Activated T-helper 1 cell treated with Interleukin-2 at 50 U/mL for 16 hours (primary cell): Measurements from ENCODE around the gene AMZ1.
"Not testable (repeated sequence)": the region's sequence is repeated elsewhere in the genome, so short reads cannot be mapped to it uniquely, and the experiment has no call there.

Source experiments
- DNase-seq: peaks from one replicate; pipeline ENCODE4 v3.0.0-alpha.2; 2020; ENCODE audit warnings: low read depth

The AMZ1 gene

DNA sequence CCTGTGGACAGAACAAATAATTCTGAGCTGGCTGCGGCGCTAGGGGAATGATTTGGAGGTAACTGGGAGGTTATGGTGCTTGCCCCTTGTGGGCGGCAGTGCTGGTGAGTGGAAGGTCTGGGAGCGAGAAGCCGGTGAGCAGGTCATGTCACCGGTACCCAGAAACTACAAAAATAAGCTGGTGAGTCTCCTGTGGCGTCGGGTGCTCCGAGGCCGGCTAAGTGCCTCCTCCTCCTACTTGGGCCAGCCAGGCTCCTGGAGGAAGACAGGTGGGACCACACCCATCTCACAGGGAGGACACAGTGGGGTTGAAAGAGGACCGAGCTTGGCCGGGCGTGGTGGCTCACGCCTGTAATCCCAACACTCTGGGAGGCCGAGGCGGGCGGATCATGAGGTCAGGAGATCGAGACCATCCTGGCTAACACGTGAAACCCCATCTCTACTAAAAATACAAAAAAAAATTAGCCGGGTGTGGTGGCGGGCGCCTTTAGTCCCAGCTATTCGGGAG, 4.0 kb downstream of the AMZ1 start:
- DNase-seq = not testable (repeated sequence)

DNA sequence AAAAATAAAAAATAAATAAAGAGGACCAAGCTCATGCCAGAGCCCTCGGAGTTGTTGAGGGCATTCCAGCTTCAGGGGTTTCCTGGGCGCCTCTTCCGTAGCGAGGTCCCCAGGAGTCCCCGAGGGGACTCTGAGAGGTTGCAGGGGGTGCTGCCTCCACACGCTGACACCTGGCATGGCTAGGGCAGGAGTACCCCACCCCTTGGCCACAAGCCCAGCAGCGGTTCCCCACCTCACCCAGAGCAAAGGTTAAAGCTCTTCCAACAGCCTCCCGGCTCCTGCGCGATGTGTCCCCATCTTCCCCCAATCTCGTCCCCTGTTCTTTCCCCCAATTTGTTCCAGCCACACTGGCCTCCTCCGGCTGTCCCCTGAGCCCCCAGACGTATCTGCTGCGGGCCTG, 4.5 kb downstream of the AMZ1 start:
- no peak for DNase-seq

DNA sequence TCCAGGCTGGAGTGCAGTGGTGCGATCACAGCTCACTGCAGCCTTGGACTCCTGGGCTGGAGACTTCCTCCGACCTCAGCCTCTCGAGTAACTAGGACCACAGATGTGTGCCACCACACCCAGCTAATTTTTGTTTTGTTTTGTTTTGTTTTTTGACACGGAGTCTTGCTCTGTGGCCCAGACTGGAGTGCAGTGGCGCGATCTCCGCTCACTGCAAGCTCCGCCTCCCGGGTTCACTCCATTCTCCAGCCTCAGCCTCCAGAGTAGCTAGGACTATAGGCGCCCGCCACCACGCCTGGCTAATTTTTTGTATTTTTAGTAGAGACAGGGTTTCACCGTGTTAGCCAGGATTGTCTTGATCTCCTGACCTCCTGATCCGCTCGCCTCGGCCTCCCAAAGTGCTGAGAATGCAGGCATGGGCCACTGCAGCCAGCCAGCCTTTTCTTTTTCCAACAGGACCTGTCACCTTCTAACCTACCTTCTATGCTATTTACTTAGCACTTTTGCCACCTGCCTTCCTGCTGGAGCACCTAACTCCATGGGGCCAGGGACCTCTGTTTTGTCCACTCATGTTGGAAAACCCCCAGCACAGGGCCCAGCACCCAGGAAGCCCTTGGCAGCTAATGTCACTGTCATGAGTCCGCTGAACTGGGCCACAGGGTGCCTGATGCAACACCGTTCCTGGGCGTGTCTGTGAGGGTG, 5.6 kb downstream of the AMZ1 start:
- DNase-seq = not testable (repeated sequence)

DNA sequence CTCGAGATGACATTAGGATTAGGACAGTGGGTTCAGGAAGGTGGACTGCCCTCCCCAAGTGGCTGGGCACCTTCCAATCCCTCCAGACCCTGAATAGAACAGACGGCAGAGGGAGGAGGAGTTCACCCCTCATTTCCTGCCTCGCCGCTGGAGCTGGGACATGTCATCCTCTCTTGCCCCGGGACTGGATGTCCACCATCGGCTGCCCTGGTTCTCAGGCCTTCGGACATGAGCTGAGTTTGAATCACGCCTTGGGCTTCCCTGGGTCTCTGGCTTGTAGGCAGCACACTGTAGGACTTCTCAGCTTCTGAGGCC, 6.1 kb downstream of the AMZ1 start:
- DNase-seq = not testable (repeated sequence)

DNA sequence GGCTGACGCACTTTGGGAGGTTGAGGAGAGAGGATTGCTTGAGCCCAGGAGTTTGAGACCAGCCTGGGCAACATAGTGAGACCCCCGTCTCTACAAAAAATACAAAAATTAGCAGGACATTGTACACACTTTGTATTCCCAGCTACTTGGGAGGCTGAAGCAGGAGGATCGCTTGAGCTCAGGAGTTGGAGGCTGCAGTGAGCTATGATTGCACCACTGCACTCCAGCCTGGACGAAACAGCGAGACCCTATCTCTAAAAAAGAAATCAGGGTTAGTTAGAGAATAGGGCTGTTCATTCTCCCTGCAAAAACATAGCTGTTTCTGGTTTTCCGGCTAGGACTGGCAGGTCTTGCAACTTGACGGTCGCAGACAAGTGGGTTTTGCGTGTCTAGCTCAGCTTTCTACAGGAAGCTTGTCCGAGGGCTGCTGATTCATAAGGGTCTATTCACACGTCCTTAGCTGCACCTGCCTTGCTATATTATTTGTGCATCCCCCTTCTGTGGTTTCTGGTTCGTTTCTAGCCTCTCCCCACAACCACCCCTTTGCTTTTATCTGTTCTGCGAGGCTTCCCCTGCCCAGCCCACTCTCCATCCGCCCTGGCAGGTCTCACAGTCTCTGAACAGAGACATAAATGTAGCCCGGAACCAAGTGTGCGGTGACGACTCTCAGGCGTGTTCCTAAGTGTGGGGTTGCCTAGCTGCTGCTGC, 10.7 kb downstream of the AMZ1 start:
- peak; percentile 61 for DNase-seq

DNA sequence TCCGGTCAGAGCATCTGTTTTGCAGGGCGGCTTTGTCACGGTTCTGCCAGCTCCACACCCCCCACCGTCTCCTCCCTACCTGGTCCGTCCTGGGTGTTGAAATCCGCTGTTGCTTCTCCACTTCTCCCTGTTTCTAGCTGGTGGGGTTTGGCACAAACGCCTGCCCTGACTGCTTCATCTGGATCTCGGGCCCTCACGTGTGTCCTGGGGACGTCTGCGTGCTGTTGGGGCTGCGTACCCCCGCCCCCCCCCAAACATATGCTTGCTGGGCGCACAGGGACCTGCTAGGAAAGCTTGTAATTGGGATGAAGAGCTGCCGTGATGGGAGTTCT, 11.3 kb downstream of the AMZ1 start:
- DNase-seq = no peak

DNA sequence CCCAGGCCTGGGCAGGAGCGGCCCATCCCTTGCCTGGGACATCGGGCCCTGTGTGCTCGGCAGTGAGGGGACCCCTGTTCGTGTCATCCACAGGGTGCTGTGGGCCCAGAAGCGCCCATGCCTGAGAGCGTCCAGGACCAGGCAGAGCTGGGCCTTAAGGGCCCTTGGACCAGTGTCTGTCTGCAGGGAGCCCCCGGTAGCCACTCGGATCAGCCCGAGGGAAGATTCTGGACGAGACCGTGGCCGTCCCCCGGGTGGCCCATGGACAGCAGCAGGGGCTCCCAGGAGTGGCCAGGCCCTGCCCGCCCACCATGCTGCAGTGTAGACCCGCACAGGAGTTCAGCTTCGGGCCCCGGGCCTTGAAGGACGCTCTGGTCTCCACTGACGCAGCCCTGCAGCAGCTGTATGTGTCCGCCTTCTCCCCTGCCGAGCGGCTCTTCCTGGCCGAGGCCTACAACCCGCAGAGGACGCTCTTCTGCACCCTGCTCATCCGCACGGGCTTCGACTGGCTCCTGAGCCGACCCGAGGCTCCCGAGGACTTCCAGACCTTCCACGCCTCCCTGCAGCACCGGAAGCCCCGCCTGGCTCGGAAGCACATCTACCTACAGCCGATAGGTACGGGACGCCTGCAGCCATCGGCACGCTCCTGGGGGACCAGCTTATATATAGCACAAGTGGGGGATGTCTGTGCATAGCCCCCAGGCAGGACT, 12.3 kb downstream of the AMZ1 start:
- DNase-seq = no peak

DNA sequence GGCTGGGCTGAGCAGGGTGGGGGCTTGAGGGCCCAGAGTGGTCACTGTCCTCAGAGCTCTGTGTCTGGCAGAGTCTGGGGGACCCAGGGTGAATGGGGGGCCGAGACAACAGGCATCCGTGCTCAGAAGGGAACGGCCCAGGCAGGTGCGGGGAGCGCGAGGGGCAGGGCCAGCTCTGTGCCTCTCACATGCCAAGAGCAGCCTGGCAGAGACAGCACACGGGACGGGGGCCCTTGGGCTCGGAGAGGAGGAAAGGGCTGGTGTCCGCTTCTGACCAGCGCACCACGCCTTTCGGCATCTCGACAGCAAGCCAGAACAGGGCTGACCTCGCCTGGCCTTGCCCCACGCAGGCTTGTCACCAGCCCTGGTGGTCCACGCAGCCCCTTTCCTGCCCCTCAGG, 13.4 kb downstream of the AMZ1 start:
- DNase-seq = no peak

DNA sequence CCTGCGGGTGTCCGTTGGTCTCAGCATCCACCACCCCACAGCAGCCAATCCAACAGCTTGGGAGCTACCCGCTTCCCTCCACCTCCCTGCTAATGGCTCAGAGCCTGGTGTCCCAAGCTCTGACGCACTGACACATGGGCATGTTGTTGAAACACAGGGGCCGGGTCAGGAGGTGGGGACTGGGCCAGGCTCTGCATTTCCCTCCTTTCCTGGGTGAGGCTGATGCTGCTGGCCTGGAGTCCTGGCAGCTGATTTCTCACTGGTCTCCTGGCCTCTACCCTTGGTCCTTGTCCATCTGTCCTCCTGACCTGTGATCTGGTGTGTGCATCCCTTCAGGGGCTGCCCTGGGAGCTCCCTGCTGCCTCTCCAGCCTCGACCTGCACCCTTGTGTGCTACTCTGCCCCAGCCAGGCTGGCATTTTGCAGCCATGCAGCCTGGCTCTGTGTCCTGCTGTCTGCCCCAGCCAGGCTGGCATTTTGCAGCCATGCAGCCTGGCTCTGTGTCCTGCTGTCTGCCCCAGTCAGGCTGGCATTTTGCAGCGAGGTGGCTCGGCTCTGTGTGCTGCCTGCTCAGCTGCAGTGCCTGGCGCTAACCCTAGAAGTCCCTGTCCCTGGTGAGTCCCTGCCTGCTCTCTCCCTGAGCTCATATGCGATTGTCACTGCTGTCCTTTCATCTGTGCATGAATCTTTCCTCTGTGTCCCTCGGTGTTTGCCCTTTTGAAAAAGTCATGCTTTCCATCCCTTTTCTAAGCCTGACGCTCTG, 14.0 kb downstream of the AMZ1 start:
- no peak for DNase-seq

DNA sequence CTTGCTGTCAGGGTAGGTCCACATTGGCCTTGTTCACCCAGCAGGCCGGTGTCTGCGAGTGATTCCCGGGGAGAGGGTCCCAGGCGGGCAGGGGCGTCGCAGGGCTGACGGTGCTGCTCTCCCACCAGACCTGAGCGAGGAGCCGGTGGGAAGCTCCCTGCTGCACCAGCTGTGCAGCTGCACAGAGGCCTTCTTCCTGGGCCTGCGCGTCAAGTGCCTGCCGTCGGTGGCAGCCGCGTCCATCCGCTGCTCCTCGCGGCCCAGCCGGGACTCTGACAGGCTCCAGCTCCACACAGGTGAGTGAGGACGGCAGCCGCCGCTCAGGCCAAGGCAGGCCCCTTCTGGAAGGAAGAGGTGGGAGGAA, 14.6 kb downstream of the AMZ1 start:
- DNase-seq = no peak

DNA sequence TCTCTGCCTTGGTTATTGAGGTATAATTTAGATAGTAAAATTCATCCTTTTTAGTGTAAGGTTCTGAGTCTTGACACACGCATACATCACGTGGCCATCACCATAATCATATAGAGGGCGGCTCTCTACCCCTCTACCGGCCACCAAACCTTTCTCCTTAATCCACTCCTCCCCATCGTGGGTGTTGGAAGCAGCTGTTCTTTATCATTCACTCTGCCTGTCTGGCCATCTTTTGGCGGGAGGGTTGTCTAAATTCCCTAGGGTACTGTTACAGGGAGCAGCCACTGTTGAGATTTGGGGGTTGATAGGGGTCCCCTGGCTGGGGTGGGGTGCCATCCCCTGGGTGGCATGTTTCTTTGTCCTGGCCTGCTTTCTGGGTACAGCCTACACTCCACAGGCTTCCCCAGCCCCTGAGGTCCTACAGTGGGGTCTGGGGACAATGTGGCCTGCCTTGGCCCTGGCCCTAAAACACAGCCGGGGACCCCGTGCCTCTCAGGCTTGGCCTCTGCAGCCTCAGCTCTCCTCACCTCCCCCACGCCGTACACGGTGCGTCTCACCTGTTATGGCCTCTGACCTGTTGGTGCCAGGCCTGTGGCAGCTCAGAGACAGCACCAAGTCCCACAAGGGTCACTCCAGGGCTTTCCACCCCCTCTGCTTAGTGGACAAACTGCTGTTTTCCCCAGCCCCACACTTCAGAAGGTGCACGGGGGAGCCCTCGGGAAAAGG, 17.5 kb downstream of the AMZ1 start:
- no peak for DNase-seq

DNA sequence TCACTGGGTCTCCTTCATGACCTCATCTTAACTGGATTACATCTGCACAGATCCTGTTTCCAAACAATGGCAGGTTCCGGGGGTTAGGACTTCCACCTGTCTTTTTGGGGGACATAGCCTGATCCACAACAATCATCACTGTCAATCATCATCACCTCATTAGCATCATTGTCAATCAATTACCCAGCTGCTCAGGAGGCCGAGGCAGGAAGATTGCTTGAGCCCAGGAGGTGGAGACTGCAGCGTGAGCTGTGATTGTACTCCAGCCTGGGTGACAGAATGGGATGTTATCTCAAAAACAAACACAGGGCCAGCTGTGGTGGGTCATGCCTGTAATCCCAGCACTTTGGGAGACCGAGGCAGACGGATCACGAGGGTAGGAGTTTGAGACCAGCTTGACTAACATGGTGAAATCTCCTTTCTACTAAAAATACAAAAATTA, 18.7 kb downstream of the AMZ1 start:
- no peak for DNase-seq

DNA sequence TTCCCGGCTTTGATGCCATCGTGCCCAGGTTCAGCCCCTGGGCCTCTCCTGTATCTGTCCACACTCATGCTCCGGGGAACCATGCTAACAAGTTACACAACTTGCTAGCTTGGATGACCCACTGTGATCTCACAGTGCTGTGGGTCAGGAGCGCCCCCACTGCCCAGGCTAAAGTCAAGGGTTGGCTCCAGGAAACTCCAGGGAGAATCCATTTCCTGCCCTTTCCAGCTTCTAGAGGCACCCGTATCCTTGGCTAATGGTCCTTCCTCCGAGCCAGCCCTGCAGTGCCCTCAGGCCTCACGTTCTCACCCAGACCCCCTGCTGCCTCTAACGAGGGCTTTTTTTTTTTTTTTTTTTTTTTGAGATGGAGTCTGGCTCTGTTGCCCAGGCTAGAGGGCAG, 19.5 kb downstream of the AMZ1 start:
- DNase-seq = no peak

DNA sequence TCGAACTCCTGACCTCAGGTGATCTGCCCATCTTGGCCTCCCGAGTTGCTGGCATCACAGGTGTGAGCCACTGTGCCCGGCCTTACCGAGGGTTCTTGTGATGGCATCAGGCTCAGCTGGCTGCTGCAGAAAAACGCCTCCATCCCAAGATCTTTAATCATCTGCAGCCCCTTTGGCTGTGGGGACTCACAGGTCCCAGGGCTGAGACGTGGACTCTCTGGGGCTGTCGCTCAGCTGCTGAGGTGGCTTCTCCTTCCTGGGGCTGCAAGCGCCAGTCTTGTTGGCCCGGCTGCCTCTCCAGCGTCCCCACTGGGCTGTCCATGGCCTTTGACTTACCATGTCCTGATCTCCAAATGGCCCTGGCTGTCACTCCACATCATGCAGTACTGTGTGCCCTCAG, 20.0 kb downstream of the AMZ1 start:
- no peak for DNase-seq

DNA sequence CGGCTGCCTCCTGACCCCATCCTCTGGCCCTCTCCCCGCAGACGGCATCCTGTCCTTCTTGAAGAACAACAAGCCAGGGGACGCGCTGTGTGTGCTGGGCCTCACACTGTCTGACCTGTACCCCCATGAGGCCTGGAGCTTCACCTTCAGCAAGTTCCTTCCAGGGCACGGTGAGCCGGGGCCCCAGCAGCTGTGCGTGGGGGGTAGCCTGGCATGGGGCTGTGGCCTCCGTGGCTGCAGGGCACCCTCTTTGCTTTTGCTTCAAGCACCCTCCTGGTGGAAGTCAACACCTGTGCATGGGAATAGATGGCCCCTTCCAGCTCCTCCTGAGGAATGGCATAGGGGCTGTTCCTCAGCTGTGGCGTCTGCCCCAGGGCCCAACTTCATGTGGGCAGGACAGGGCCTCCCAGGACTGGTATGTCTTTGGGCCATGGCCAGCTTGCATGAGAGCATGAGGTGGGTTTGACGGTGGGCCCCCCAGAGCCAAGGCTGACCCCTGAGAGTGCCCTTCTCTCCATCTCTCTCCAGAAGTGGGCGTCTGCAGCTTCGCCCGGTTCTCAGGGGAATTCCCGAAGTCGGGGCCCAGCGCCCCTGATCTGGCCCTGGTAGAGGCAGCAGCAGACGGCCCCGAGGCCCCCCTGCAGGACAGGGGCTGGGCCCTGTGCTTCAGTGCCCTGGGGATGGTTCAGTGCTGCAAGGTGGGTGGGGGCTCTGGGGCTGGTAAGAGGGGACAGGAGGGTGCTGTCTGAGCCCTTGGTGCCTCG, 20.7 kb downstream of the AMZ1 start:
- DNase-seq = no peak

DNA sequence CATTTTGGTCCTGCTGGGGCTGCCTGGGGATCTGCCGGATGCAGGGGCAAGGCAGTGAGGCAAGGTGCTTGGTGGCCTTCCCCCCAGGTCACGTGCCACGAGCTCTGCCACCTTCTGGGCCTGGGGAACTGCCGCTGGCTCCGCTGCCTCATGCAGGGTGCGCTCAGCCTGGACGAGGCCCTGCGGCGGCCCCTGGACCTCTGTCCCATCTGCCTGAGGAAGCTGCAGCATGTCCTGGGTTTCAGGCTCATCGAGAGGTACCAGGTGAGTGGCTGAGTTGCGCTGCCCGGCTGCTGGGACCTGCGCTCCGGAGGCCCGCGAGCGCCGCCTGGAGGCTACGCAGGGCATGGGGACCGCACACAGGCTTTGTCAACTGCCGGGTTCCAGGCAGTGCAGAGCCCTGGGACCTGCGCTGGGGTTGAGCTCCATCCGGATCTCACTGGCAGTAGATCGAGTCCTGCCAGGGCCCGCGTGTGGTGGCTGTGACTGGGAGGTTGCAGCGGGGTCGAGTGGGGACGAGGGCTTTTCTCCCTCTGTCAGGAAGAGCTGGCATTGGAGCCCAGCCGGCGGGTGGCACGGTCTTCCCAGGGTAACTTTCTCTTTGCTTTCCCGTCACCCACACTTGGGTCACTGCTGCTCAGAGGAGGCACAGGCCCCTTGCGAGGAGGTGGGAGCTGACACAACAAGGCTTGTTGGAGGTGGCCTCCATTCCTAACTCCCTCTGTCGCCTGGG, 21.7 kb downstream of the AMZ1 start:
- peak; percentile 66 for DNase-seq

DNA sequence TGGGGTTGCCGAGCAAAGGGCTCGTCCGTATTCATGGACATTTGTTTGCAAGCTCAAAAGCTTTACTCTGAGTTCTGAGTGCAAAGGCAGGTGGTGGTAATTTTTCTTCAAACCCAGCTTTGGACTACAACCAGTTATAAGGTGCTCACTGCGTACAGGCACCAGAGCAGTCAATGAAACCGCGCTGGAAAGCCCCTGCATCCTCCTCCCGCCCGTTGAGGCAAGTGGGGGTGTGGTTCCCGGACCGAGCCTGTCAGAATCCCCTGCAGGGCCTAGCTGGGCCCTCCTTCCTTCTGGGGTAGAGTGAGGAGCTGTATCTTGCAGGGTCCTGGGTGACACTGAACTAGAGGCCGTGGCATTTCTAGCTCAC, 22.3 kb downstream of the AMZ1 start:
- no peak for DNase-seq

DNA sequence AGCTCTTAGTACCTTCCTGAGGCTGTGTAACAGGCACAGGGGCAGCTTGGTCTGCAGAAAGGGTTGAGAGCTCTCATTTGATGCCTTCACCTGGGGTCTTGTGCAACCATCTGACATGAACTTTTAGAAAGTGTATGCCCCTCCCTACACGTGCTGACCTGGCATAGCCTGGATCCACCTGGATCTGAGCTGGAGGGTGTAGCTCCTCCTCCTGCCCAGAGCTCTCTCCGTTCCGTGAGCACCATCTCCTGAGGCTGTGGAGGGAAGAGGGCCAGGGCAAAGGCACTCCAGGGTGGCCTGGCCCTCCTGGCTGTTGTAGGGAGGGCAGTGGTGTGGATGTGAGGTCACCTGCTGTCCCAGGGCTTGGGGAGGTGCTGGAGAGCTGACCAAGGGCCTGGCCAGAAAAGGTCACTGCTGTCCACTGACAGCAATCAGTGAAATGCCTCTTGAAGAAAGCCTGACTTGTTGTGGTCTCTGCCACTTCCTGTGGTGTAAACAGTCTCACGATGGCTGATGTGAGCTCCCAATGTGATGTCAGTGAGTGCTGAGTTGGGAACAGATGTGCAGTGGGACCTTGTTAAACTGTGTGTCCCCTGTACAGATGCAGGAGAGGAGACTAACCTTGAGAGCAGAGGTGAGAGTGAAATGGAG, 23.0 kb downstream of the AMZ1 start:
- no peak for DNase-seq

DNA sequence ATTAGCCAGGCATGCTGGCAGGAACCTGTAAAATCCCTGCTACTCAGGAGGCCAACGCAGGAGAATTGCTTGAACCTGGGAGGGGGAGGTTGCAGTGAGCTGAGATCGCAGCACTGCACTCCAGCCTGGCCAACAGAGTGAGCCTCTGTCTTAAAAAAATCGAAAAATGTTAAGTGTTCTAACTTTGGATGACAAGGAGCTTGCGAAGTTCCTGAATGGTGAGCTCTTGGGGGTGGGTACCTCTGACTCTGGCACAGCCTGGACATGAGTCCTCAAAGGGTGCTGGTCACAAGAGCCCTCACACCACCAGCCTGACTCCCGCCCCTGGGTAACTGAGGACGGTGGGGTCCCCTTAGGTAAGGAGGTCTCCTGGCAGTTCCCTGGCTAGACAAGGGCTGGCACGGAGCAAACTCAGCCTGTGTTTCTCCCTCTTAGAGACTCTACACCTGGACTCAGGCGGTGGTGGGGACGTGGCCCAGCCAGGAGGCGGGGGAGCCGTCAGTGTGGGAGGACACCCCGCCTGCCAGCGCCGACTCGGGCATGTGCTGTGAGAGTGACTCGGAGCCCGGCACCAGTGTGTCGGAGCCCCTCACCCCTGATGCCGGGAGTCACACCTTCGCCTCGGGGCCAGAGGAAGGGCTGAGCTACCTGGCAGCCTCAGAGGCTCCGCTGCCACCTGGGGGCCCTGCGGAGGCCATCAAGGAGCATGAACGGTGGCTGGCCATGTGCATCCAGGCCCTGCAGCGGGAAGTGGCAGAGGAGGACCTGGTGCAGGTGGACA, 24.1 kb downstream of the AMZ1 start:
- DNase-seq = no peak
